Measurements from ENCODE around the gene SVEP1.

DNA sequence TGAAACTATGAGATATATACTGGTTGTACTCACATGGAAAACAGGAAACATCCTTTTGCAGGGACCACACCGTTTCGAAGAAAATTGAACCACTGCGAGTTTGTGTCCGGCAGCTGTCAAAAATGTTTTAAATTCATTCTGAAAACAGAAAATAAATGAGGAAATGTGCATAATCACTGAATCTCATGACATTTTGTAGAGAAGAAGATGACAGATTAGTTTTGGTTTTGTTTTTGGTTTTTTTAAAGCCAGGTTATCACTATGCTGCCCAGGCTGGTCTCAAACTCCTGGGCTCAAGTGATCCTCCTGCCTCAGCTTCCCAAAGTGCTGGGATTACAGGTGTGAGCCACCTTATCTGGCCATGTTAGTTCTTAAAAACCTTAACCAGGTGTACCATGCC lies 245.4 kb downstream of the SVEP1 start:
- TF ChIP-seq EZH2 (IDR thresholded peaks at IDR 0.05; ENCODE audit: borderline replicate concordance, low read depth, low read length, poor library complexity, severe bottlenecking): no peak
- TF ChIP-seq, protein P1, sequence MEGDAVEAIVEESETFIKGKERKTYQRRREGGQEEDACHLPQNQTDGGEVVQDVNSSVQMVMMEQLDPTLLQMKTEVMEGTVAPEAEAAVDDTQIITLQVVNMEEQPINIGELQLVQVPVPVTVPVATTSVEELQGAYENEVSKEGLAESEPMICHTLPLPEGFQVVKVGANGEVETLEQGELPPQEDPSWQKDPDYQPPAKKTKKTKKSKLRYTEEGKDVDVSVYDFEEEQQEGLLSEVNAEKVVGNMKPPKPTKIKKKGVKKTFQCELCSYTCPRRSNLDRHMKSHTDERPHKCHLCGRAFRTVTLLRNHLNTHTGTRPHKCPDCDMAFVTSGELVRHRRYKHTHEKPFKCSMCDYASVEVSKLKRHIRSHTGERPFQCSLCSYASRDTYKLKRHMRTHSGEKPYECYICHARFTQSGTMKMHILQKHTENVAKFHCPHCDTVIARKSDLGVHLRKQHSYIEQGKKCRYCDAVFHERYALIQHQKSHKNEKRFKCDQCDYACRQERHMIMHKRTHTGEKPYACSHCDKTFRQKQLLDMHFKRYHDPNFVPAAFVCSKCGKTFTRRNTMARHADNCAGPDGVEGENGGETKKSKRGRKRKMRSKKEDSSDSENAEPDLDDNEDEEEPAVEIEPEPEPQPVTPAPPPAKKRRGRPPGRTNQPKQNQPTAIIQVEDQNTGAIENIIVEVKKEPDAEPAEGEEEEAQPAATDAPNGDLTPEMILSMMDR (conservative IDR thresholded peaks at IDR 0.05; ENCODE audit: low read depth, low read length): no peak

Data from A673 (cell line).